SK-N-SH (cell line): ENCODE data around the gene CR1L. TPM values are rescaled to one million over a fixed set of nuclear protein-coding genes. Genes with fewer than 3 reads are reported as not detected.

Experiments used
- CTCF ChIA-PET: fragments of 300-600, 350-600 bp; formaldehyde crosslinking; extraction: SDS; loops from one replicate; lab custom pipeline; 2021; lab: Yijun Ruan, JAX
- POLR2A ChIA-PET: fragments of 350-600 bp; sonication (Branson Sonifier 250); formaldehyde crosslinking; extraction: SDS; loops from one replicate; lab custom pipeline; 2020; ENCODE audit warnings: antibody characterized with exemption, inconsistent platforms; lab: Yijun Ruan, JAX
- DNase-seq: peaks from one replicate; pipeline ENCODE4 v3.0.0; 2012
- H2AFZ ChIP-seq: fragments of 200-600 bp; sonication (generic); 2 replicates; pipeline ENCODE4 v1.8.1; 2016; ENCODE audit warnings: antibody characterized with exemption, mild to moderate bottlenecking, low read depth
- H3F3A ChIP-seq: fragments of 200-600 bp; sonication (generic); replicated peaks from 2 replicates; pipeline ENCODE3; 2016; ENCODE audit warnings: antibody characterized with exemption, mild to moderate bottlenecking; ENCODE audit not compliant: insufficient read depth
- H3K27ac ChIP-seq, 2 experiments: fragments of 200-500 bp in 1 of 2; fragments of 200-600 bp in 1 of 2; sonication (Bioruptor generic) in 1 of 2; sonication (generic), shearing (Covaris generic) in 1 of 2; 2 replicates each; pipeline versions ENCODE4 v1.5.1 to v1.6.1; 2014 to 2016; ENCODE audit warnings: low read depth in 2 of 2, inconsistent platforms in 1 of 2, low read length in 1 of 2, mild to moderate bottlenecking in 1 of 2, mixed read lengths in 1 of 2
- H3K27me3 ChIP-seq: fragments of 200-600 bp; sonication (generic), shearing (Covaris generic); 2 replicates; pipeline ENCODE4 v1.6.1; 2016; ENCODE audit warnings: mixed run types; ENCODE audit not compliant: insufficient read depth
- H3K36me3 ChIP-seq, 2 experiments: fragments of 200-500 bp in 1 of 2; fragments of 200-600 bp in 1 of 2; sonication (Bioruptor generic) in 1 of 2; sonication (generic) in 1 of 2; replicated peaks in 1 of 2; 2 replicates each; pipeline versions ENCODE3 to v1.5.1; 2014 to 2016; ENCODE audit warnings: low read length in 1 of 2, mild to moderate bottlenecking in 1 of 2; ENCODE audit not compliant: insufficient read depth in 2 of 2, control insufficient read depth in 1 of 2
- H3K4me1 ChIP-seq, 2 experiments: fragments of 200-500 bp in 1 of 2; fragments of 200-600 bp in 1 of 2; sonication (Bioruptor generic) in 1 of 2; sonication (generic), shearing (Covaris generic) in 1 of 2; 2 replicates each; pipeline versions ENCODE4 v1.5.1 to v1.6.1; 2014 to 2016; ENCODE audit warnings: low read depth in 1 of 2, low read length in 1 of 2, mixed run types in 1 of 2; ENCODE audit not compliant: insufficient read depth in 2 of 2, control insufficient read depth in 1 of 2
- H3K4me2 ChIP-seq: fragments of 200-600 bp; sonication (generic), shearing (Covaris generic); 2 replicates; pipeline ENCODE4 v1.6.1; 2017; ENCODE audit warnings: mixed run types
- H3K4me3 ChIP-seq, 2 experiments: fragments of 200-500 bp in 1 of 2; fragments of 200-600 bp in 1 of 2; sonication (Bioruptor generic) in 1 of 2; sonication (generic), shearing (Covaris generic) in 1 of 2; 2 replicates each; pipeline versions ENCODE4 v1.5.1 to v1.8.1; 2014 to 2016; ENCODE audit warnings: low read depth in 2 of 2, inconsistent platforms in 1 of 2, low read length in 1 of 2, mild to moderate bottlenecking in 1 of 2, mixed read lengths in 1 of 2, moderate library complexity in 1 of 2
- H3K79me2 ChIP-seq: fragments of 200-600 bp; sonication (generic); 2 replicates; pipeline ENCODE4 v1.8.1; 2017; ENCODE audit warnings: mild to moderate bottlenecking; ENCODE audit not compliant: insufficient read depth
- H3K9ac ChIP-seq: fragments of 200-600 bp; sonication (generic); 2 replicates; pipeline ENCODE4 v1.6.1; 2017; ENCODE audit warnings: mixed run types
- H3K9me2 ChIP-seq: fragments of 200-600 bp; sonication (generic); 2 replicates; pipeline ENCODE4 v1.6.1; 2017; ENCODE audit warnings: mixed run types
- H3K9me3 ChIP-seq: fragments of 200-600 bp; sonication (generic); 2 replicates; pipeline ENCODE4 v1.6.1; 2017; ENCODE audit warnings: mixed run types, mild to moderate bottlenecking, moderate library complexity
- H4K20me1 ChIP-seq: fragments of 200-600 bp; sonication (generic); 2 replicates; pipeline ENCODE4 v1.6.1; 2017; ENCODE audit warnings: mild to moderate bottlenecking, mixed run types; ENCODE audit not compliant: insufficient read depth
- CTCF ChIP-seq: fragments of 200-600 bp; sonication (generic); IDR thresholded peaks from 2 replicates; pipeline ENCODE4 v1.6.1; 2017; ENCODE audit warnings: antibody characterized with exemption, mild to moderate bottlenecking, moderate library complexity
- ELF1 ChIP-seq: IDR thresholded peaks from 2 replicates; pipeline ENCODE4 v1.4.0; 2012
- EP300 ChIP-seq, 2 experiments: IDR thresholded peaks; 2 replicates each; pipeline versions ENCODE4 v1.4.0 to v1.6.1; 2012; ENCODE audit warnings: borderline replicate concordance in 1 of 2, low read depth in 1 of 2, low read length in 1 of 2
- IRF3 ChIP-seq: fragments of 150-350 bp; IDR thresholded peaks from 2 replicates; pipeline ENCODE4 v1.6.1; 2016; ENCODE audit warnings: mild to moderate bottlenecking, low read depth, low read length
- MAX ChIP-seq: IDR thresholded peaks from 2 replicates; pipeline ENCODE4 v1.4.0; 2012; ENCODE audit warnings: low read depth
- MXI1 ChIP-seq: IDR thresholded peaks from 2 replicates; pipeline ENCODE4 v1.6.1; 2012; ENCODE audit warnings: mild to moderate bottlenecking, low read depth, low read length, improper control_type of control experiment
- PBX3 ChIP-seq: IDR thresholded peaks from 2 replicates; pipeline ENCODE4; 2012
- RAD21 ChIP-seq: IDR thresholded peaks from 2 replicates; pipeline ENCODE4 v1.6.1; 2012; ENCODE audit warnings: mild to moderate bottlenecking, low read length
- REST ChIP-seq: IDR thresholded peaks from 2 replicates; pipeline ENCODE4 v1.6.1; 2012; ENCODE audit warnings: mild to moderate bottlenecking, low read depth, low read length, moderate library complexity
- RFX5 ChIP-seq: IDR thresholded peaks from 2 replicates; pipeline ENCODE4 v1.6.1; 2012; ENCODE audit warnings: mild to moderate bottlenecking, improper control_type of control experiment, low read length
- RXRA ChIP-seq: IDR thresholded peaks from 2 replicates; pipeline ENCODE4 v1.4.0; 2012; ENCODE audit warnings: low read depth, mild to moderate bottlenecking, borderline replicate concordance
- SIN3A ChIP-seq: IDR thresholded peaks from 2 replicates; pipeline ENCODE4 v1.6.1; 2012; ENCODE audit warnings: low read depth, mild to moderate bottlenecking, low read length, moderate library complexity, borderline replicate concordance
- TCF12 ChIP-seq: IDR thresholded peaks from 2 replicates; pipeline ENCODE4 v1.4.0; 2012
- USF2 ChIP-seq: fragments of 150-350 bp; IDR thresholded peaks from 2 replicates; pipeline ENCODE4 v1.6.1; 2017; ENCODE audit warnings: antibody characterized with exemption, low read length, low read depth, borderline replicate concordance
- ZBTB33 ChIP-seq: IDR thresholded peaks from 2 replicates; pipeline ENCODE4 v1.4.0; 2012; ENCODE audit warnings: low read depth, borderline replicate concordance
- WGBS: methylation state at CpG from one replicate; pipeline ENCODE4 v1.1.6; 2017; ENCODE audit warnings: low lambda C conversion rate; 5-methylcytosine and 5-hydroxymethylcytosine counted together
- polyA plus RNA-seq, 3 experiments: library from polyadenylated mRNA; depleted of rRNA; stranded (reverse); fragments of >200 nt; gene quantifications; 2 replicates each; pipeline ENCODE4 v1.2.3, GENCODE V29; 2012

CR1L gene
- polyA plus RNA-seq, 1 of the 3 experiments (the other 2 are of a cell fraction) = not detected

GRCh38 chr1:207747627-207748492 is 102.9 kb downstream of the CR1L start (continued):
- TF ChIP-seq IRF3 (no peak), CTCF (no peak)

GRCh38 chr1:207748737-207749528 is 104.0 kb downstream of the CR1L start:
- CTCF ChIA-PET = interaction anchor here (1.3 kb wide), 1 partner anchor 49 kb away, joined by 7 read pairs; no protein-coding TSS in a partner anchor
- POLR2A ChIA-PET = no interaction called here
- no peaks in the 10 kb centered on the region for H3F3A ChIP-seq
- peaks cover 8 to 10% of the 10 kb centered on the region in 2 experiments; a peak in 3 of 4 replicates for H3K4me1 ChIP-seq
- no peak overlapping the region for H2AFZ ChIP-seq
- peaks cover 19% of the 10 kb centered on the region for H3K79me2 ChIP-seq
- TF ChIP-seq EP300 (IDR thresholded peaks at IDR 0.05; ENCODE audit: borderline replicate concordance in 1 of 2, low read depth in 1 of 2, low read length in 1 of 2) (no peak), TCF12 (no peak), USF2 (no peak), MAX (no peak), SIN3A (no peak), ZBTB33 (no peak), RAD21 (no peak), RXRA (no peak), RFX5 (no peak), PBX3 (no peak), ELF1 (no peak), REST (no peak), MXI1 (no peak)
- H3K27me3 ChIP-seq = no peaks in the 10 kb centered on the region
- H3K27ac ChIP-seq = no peak overlapping the region
- H3K9me2 ChIP-seq = no peaks in the 10 kb centered on the region
- WGBS = 82% methylated on average over 2 of the region's 2 CpGs
- no peak overlapping the region for H3K9ac ChIP-seq
- peaks cover 10% of the 10 kb centered on the region; the same call in 1 of the 2 replicates for H4K20me1 ChIP-seq
- H3K36me3 ChIP-seq = no peaks in the 10 kb centered on the region
- H3K9me3 ChIP-seq = no peaks in the 10 kb centered on the region
- H3K4me3 ChIP-seq = no peak overlapping the region
- H3K4me2 ChIP-seq = no peak overlapping the region
- no peak for DNase-seq
